ENCODE data around the gene GIMAP8.

The GIMAP8 gene

GRCh38 chr7:150412016-150412415 lies 38.4 kb upstream of the GIMAP8 start:
- no peak for FAIRE-seq

GRCh38 chr7:150412518-150413488 lies 37.6 kb upstream of the GIMAP8 start:
- no peak for FAIRE-seq

- no peak for FAIRE-seq
These were observed 36.8 kb upstream of the GIMAP8 start for GRCh38 chr7:150413640-150414081.

DNA sequence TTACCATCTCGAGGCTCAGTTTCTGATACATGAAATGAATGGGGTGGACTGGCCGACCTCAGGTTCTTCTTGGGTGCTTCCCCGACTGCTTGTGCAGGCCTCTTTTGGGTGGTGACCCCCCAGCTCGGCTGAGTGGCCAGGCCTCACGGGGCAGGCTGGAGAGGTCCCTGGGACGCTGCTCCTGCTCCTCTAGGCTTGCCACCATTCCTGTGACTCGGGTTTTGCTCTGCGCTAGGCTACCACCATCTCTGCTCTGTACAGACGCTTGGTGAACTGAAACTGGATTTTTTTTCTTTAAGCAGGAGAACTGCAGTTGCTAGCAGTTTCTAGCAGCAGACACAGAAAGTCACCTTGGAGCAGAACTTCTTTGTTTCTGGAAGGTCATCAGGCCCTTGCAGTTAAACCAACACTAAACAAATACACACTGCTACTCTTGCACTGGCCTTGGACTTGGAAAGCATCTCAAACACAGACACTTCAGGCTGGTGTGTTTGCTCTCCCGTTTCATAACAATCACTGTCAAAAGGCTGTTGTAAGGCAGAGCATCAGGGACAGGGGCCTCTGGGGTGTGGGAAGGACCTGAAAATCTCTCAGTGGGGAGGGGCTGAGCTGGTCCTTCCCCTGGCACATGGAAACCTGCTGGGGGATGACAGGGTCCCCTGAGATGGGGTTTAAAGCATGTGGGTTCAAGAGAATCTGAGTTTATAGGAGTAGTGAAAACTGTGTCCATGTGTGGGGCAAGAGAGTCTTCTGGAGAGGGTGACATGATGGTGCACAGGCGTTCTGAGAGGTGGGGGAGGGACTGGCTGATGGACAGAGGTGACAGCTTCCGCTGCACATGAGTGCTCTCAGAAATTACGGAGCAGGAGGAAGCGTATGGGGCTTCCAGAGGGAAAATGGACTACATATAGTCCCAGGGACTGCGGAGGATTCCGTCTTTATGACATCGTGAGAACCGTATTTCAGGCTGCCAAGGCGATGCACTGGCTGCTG lies 35.0 kb upstream of the GIMAP8 start:
- FAIRE-seq: no peak

GRCh38 chr7:150417239-150417638 lies 33.2 kb upstream of the GIMAP8 start:
- no peak for FAIRE-seq

DNA sequence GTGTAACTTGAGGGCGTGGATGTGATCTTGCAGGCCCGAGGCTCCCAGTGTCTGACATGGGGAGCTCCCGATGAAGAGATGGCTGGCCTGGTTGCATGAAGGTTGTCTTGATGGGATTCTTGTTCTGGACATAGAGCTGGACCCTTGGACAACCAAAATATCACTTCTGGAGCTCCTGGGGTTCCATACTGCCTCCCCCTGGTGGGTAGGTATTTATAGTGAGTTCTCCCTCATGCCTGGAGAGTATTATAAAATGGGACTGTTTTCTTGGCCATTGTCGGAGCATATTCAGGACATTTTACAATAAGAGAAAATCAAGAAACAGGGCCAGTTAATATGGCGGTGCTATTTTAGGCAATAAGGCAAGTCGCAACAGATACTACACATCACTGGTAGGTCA lies 32.6 kb upstream of the GIMAP8 start:
- FAIRE-seq: no peak

DNA sequence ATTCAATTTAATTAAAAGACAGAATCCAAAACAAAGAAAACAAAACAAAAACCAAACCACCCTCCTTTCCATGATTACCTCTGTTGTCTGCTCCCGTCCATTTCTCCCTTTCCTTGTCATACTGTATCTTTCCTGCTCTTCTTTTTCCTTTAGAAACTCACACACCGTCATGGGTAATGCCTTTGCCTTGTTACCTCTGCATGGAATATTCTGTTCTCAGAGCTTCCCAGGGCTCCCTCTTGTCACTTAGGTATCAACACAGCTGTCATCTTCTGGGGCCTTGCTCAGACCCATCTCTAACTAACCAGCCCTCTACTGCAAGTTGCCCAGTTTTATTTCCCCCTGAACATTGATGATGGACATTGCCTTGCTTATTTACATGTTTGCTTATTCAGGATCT lies 30.2 kb upstream of the GIMAP8 start:
- no peak for FAIRE-seq

- FAIRE-seq: no peak
These were observed 29.3 kb upstream of the GIMAP8 start for GRCh38 chr7:150420987-150421674.

DNA sequence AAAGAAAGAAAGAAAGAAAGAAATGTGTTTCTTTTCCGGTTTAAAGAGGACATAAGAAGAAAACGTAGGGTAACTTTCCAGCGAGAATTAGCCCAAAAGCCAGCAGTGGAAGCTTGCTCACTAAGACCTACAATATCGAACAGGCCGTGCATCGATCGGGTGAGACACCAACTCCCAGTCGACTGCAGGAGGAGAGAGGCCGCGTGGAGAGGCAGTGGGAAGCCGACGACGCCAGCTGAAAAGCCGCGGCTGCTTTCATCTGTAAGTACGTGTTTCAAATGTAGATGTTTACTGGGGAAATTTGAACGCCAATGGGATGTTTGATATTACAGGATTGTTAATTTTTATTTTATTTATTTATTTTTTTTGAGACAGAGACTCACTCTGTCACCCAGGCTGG lies 28.6 kb upstream of the GIMAP8 start:
- FAIRE-seq: no peak

GRCh38 chr7:150425670-150426069 lies 24.8 kb upstream of the GIMAP8 start:
- FAIRE-seq: no peak

GRCh38 chr7:150428671-150429451 lies 21.6 kb upstream of the GIMAP8 start:
- no peak for FAIRE-seq

GRCh38 chr7:150429699-150430098 lies 20.7 kb upstream of the GIMAP8 start:
- no peak for FAIRE-seq

DNA sequence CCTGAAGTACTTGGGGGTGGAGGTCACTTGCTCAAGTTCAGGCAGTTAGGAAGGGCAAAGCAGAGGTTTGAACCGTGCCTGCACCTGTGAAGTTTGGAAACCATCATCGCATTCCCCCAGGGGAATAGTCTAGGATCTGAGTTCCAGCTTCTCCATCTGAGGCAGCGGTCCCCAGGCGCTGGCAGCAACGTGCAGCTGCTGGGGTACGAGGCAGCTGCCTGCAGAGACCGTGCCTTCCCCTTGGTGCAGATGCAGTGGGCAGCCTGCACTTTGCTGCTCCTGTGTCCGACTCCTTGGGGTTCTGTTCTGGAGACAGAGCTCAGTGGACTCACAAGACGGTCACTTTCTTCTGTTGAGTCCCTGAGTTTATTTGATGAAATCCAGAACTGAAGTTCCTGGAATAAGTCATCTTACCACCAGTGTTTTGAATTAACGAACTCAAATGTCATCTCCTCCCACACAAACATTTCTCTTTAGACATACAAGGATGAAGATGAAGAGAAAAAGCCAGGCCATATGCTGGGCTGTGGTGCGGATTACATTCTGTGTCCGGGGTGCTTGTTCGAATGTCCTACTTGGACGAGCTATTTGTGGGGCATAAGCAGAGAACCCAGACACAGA lies 19.9 kb upstream of the GIMAP8 start:
- no peak for FAIRE-seq

GRCh38 chr7:150431839-150432658 lies 18.4 kb upstream of the GIMAP8 start:
- FAIRE-seq: no peak

DNA sequence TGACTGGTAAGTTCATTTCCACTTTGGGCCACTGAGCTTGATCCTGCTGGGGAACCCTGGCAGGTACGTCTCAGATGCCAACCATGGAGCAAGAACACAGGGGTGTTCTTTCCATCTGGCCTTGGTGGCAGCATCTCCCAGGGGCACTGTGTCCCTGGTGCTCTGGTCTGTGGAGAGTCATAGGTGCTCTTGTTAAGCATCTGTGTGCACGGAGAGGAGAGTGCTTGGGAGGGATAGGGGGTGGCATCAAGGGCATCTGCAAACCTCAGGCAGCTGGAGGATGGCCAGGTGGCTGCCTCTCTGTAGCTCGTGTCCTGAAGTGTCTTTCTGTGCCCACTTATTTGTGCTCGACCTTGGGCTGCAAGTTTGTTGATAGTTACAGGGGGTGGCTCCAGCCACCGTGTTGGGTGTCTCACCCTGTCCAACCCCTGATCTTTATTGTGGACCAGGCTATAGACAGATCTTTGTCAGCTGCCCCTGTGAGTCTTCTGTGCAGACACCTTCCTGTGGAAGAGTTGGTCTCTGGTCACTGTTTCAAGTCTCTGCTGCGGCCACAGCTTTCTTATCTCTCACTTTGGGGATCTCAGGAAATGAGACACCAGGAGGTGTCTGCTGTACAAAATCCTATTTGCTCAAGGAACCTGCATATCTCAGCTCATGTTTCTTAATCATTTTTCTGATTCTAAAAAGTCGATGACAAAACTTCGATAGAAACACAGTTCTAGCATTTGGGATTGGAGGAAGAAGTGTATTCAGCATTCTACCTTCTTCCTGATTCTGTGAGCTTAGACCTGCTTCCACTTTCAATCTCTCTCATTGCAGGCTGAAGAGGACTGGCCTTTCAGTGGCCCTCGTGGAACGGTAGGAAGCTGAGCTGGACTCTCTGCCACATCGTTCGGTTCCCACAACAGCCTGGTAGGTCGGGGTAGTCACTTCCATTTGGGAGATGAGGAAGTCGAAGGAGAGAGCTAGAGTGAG lies 17.2 kb upstream of the GIMAP8 start:
- no peak for FAIRE-seq

- FAIRE-seq: no peak
These were observed 16.2 kb upstream of the GIMAP8 start for GRCh38 chr7:150434240-150434639.

- no peak for FAIRE-seq
These were observed 15.4 kb upstream of the GIMAP8 start for GRCh38 chr7:150435047-150435389.

GRCh38 chr7:150435390-150436073 lies 14.9 kb upstream of the GIMAP8 start:
- no peak for FAIRE-seq

- no peak for FAIRE-seq
These were observed 10.5 kb upstream of the GIMAP8 start for GRCh38 chr7:150439967-150440366.

All from TTC549 (cell line).